IMR-90 (cell line): Measurements from ENCODE around the gene ZNF761. TPM values are rescaled to one million over a fixed set of nuclear protein-coding genes. Genes with fewer than 3 reads are reported as not detected.

ENCODE experiments used
- ATAC-seq: fragments of 200-7000 bp; cut with Tn5 transposase; 2 replicates; pipeline ENCODE4 v1.9.1; 2020; ENCODE audit warnings: low read depth, mild to moderate bottlenecking, moderate library complexity
- BruUV-seq: library from RNA; stranded (reverse); fragments of 400-500 nt; replicated peaks from 2 replicates; lab custom pipeline; 2021; lab: Mats Ljungman, UMichigan
- CTCF ChIA-PET: fragments of 300-600 bp; formaldehyde crosslinking; extraction: SDS; loops from one replicate; lab custom pipeline; 2021; ENCODE audit warnings: antibody characterized with exemption; lab: Yijun Ruan, JAX
- POLR2A ChIA-PET: fragments of 300-600 bp; sonication (Branson Sonifier 250); formaldehyde crosslinking; loops from one replicate; lab custom pipeline; 2022; ENCODE audit warnings: antibody characterized with exemption; ENCODE audit not compliant: unreplicated experiment; lab: Charles Lee
- DNase-seq: peaks from one replicate; pipeline ENCODE4 v3.0.0; 2013
- H2AFZ ChIP-seq: replicated peaks from 2 replicates; pipeline ENCODE3; 2013; ENCODE audit warnings: low read length, mild to moderate bottlenecking; ENCODE audit not compliant: poor library complexity
- H2AK5ac ChIP-seq: 2 replicates; pipeline ENCODE4 v1.6.1; 2013; ENCODE audit warnings: low read depth, low read length, inconsistent platforms
- H2AK9ac ChIP-seq: replicated peaks from 2 replicates; pipeline ENCODE3; 2013; ENCODE audit warnings: mild to moderate bottlenecking, low read depth, low read length, moderate library complexity; ENCODE audit not compliant: poor library complexity
- H2BK120ac ChIP-seq: 2 replicates; pipeline ENCODE4 v1.6.1; 2013; ENCODE audit warnings: low read depth, low read length, inconsistent platforms
- H2BK15ac ChIP-seq: 3 replicates; pipeline ENCODE4 v1.6.1; 2013; ENCODE audit warnings: low read depth, low read length, inconsistent platforms
- H2BK20ac ChIP-seq: 2 replicates; pipeline ENCODE4 v1.6.1; 2013; ENCODE audit warnings: low read depth, mild to moderate bottlenecking, inconsistent platforms, low read length, moderate library complexity
- H2BK5ac ChIP-seq: 2 replicates; pipeline ENCODE4 v1.6.1; 2013; ENCODE audit warnings: mild to moderate bottlenecking, low read depth, low read length, inconsistent platforms; ENCODE audit not compliant: poor library complexity, severe bottlenecking
- H3K14ac ChIP-seq: replicated peaks from 2 replicates; pipeline ENCODE4 v1.6.1; 2013; ENCODE audit warnings: low read depth, low read length, inconsistent platforms
- H3K18ac ChIP-seq: 2 replicates; pipeline ENCODE4 v1.6.1; 2013; ENCODE audit warnings: low read depth, low read length, control low read depth
- H3K23ac ChIP-seq: 2 replicates; pipeline ENCODE4 v1.6.1; 2013; ENCODE audit warnings: low read depth, low read length, inconsistent platforms
- H3K27ac ChIP-seq: 2 replicates; pipeline ENCODE4 v1.5.1; 2013; ENCODE audit warnings: mild to moderate bottlenecking, control low read depth, low read length; ENCODE audit not compliant: insufficient read depth
- H3K27me3 ChIP-seq: 2 replicates; pipeline ENCODE4 v1.6.1; 2013; ENCODE audit warnings: low read length; ENCODE audit not compliant: control insufficient read depth, insufficient read depth
- H3K36me3 ChIP-seq: 2 replicates; pipeline ENCODE4 v1.6.1; 2013; ENCODE audit warnings: low read length, mixed read lengths; ENCODE audit not compliant: control insufficient read depth, insufficient read depth
- H3K4ac ChIP-seq: 2 replicates; pipeline ENCODE4 v1.6.1; 2013; ENCODE audit warnings: low read depth, low read length, inconsistent platforms
- H3K4me1 ChIP-seq: 2 replicates; pipeline ENCODE4 v1.6.1; 2013; ENCODE audit warnings: low read length, mixed read lengths; ENCODE audit not compliant: control insufficient read depth, insufficient read depth
- H3K4me2 ChIP-seq: 2 replicates; pipeline ENCODE4 v1.6.1; 2013; ENCODE audit warnings: low read depth, mild to moderate bottlenecking, control low read depth, low read length, moderate library complexity
- H3K4me3 ChIP-seq: 2 replicates; pipeline ENCODE4 v1.5.1; 2013; ENCODE audit warnings: low read depth, mild to moderate bottlenecking, control low read depth, low read length, moderate library complexity; ENCODE audit not compliant: insufficient read depth
- H3K56ac ChIP-seq: 2 replicates; pipeline ENCODE4 v1.6.1; 2013; ENCODE audit warnings: low read length, inconsistent platforms; ENCODE audit not compliant: insufficient read depth; ENCODE audit errors: extremely low read depth
- H3K79me1 ChIP-seq, 2 experiments: 2 replicates each; pipeline ENCODE4 v1.6.1; 2013; ENCODE audit warnings: low read length in 2 of 2, inconsistent platforms in 1 of 2, low read depth in 1 of 2
- H3K9ac ChIP-seq: 2 replicates; pipeline ENCODE4 v1.6.1; 2013; ENCODE audit warnings: low read depth, low read length, control low read depth
- H3K9me1 ChIP-seq: 2 replicates; pipeline ENCODE4 v1.6.1; 2013; ENCODE audit warnings: low read length, inconsistent platforms; ENCODE audit not compliant: insufficient read depth
- H3K9me3 ChIP-seq: 2 replicates; pipeline ENCODE4 v1.6.1; 2013; ENCODE audit warnings: low read length; ENCODE audit not compliant: control insufficient read depth, insufficient read depth
- H4K20me1 ChIP-seq: 2 replicates; pipeline ENCODE4 v1.6.1; 2013; ENCODE audit warnings: low read length, inconsistent platforms; ENCODE audit not compliant: insufficient read depth
- H4K5ac ChIP-seq: 2 replicates; pipeline ENCODE4 v1.6.1; 2013; ENCODE audit warnings: mild to moderate bottlenecking, low read depth, low read length, control low read depth
- H4K8ac ChIP-seq, 2 experiments: 2 replicates each; pipeline ENCODE4 v1.6.1; 2013; ENCODE audit warnings: low read depth in 2 of 2, low read length in 2 of 2, control low read depth in 1 of 2, inconsistent platforms in 1 of 2
- H4K91ac ChIP-seq: 2 replicates; pipeline ENCODE4 v1.6.1; 2013; ENCODE audit warnings: low read depth, low read length, inconsistent platforms; ENCODE audit not compliant: insufficient read depth
- MAFK ChIP-seq: IDR thresholded peaks from 2 replicates; pipeline ENCODE4 v1.6.1; 2012; ENCODE audit warnings: low read depth, low read length, improper control_type of control experiment
- POLR2A ChIP-seq: IDR thresholded peaks from 2 replicates; pipeline ENCODE4 v1.6.1; 2012; ENCODE audit warnings: mild to moderate bottlenecking, low read depth, low read length
- WGBS, 2 experiments: methylation state at CpG; one replicate each; pipeline versions ENCODE4 v1.1.5 to v1.1.7; 2013; ENCODE audit warnings: missing lambda C conversion rate in 2 of 2; ENCODE audit not compliant: insufficient read length in 1 of 2; ENCODE audit errors: extremely low coverage in 2 of 2; 5-methylcytosine and 5-hydroxymethylcytosine counted together
- dilution Hi-C: fragments of 300-500 bp; cut with HindIII; formaldehyde crosslinking; loops from one replicate; pipeline ENCODE4 v1.14.3; 2018; ENCODE audit warnings: low sequenced_read_pairs; ENCODE audit not compliant: unreplicated experiment
- in situ Hi-C: fragments of 300-500 bp; cut with MboI; formaldehyde crosslinking; loops from 3 replicates; pipeline ENCODE4 v1.14.3; 2019; ENCODE audit warnings: low sequenced_read_pairs, inconsistent platforms, mixed read lengths
- intact Hi-C: fragments of 100-400 bp; cut with micrococcal nuclease; formaldehyde crosslinking; loops from 2 replicates; pipeline ENCODE4 v1.10.0; 2022
- polyA plus RNA-seq, 3 experiments: library from polyadenylated mRNA; depleted of rRNA; stranded (reverse); fragments of >200 nt; gene quantifications; 2 replicates each; pipeline ENCODE4 v1.2.3, GENCODE V29; 2012; ENCODE audit warnings: low replicate concordance in 1 of 3
- total RNA-seq: library from RNA; depleted of rRNA; stranded (reverse); fragments of >200 nt; gene quantifications from 2 replicates; pipeline ENCODE4 v1.2.3, GENCODE V29; 2012

The ZNF761 gene
- total and polyA plus RNA-seq, 2 of the 4 experiments (the other 2 are of a cell fraction) = 7.9 to 21.9 TPM

DNA sequence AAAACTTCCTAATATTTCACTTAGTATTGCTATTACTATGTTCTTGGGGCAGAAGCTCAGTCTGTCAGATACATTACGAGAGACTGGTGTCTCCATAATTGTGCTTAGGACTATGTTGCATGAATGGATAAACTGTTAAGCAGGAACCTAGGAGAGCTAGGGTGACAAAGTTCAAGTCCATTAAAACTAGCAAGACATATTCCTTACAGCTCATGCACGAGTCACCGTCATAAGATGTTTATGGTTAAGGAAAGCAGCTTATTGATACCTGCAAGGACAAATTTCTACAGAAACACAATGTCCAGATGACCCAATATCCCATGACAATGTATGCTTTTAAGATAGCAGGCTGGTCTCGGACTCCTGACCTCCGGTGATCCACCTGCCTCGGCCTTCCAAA, 30.1 kb downstream of the ZNF761 start:
- in situ Hi-C loops (no loop called here), dilution Hi-C loops (no loop called here), intact Hi-C loops (no loop called here)
- Histone ChIP-seq H4K5ac (no peak overlapping the region), H3K4ac (no peak overlapping the region), H3K79me1 (no peaks in the 10 kb centered on the region), H3K4me2 (no peak overlapping the region), H3K18ac (no peak overlapping the region), H3K14ac (no peak overlapping the region), H3K4me1 (no peaks in the 10 kb centered on the region), H2BK120ac (no peak overlapping the region), H3K9me3 (peaks cover 17% of the 10 kb centered on the region), H4K91ac (no peak overlapping the region), H2BK15ac (no peak overlapping the region), H3K4me3 (no peak overlapping the region), H3K9ac (no peak overlapping the region), H2AK9ac (no peak overlapping the region), H2AK5ac (no peak overlapping the region), H4K20me1 (no peaks in the 10 kb centered on the region), H3K27ac (no peak overlapping the region), H2AFZ (no peak overlapping the region), H4K8ac (no peak overlapping the region), H2BK5ac (no peak overlapping the region), H3K9me1 (no peaks in the 10 kb centered on the region), H3K36me3 (0 out of 2 replicates have a peak, but pooled peaks cover 2% of the 10 kb centered on the region), H3K23ac (no peak overlapping the region), H2BK20ac (no peak overlapping the region), H3K56ac (no peak overlapping the region), H3K27me3 (no peaks in the 10 kb centered on the region)
- CTCF ChIA-PET = no interaction called here
- BruUV-seq = no TSS peak
- no peak for ATAC-seq
- DNase-seq = peak; percentile 3
- TF ChIP-seq POLR2A = no peak
- TF ChIP-seq MAFK = no peak
- no CpG with 5 or more reads among the region's 6 CpGs for WGBS, 2 experiments
- POLR2A ChIA-PET = no interaction called here
